ENCODE results near the gene RTN4RL1.

The RTN4RL1 gene

DNA sequence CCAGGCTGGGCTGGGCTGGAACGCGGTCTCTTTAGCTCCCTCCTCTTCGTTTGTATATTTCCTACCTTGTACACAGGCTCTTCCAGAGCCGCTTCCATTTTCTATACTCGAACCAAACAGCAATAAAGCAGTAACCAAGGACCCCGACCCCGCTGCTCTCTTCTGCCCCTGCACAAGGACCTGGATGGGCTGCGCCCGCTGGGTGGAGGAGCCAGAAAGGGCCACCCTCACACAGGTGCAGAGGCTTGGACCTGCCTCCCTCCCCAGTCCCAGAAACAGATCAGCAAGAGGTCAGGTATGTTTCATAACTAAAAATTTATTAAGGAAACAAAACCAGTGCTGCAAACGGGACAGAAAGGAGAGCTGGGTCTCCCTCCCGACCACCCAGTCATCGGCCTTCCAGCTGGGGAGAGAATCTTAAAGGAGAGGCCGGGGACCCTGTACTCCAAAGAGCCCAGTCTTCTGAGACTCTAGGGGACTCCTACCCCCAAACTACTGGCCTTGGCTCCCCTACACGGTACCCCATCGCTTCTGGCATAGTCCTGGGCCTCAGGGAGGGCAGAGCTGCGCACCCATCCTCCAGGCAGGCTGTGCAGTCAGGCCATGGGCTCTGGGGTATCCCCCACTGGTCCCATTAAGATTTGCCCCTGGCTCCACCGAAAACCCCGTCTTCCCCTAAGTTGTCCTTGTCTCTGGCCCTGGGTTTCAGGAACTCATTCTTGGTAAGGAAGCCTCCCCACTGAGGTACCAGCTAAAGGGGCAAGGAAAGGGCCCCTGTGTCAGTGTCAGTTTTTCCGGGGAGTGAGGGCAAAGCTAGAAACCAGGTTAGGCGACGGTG is 34.6 kb upstream of the RTN4RL1 start:
- no peak for DNase-seq

DNA sequence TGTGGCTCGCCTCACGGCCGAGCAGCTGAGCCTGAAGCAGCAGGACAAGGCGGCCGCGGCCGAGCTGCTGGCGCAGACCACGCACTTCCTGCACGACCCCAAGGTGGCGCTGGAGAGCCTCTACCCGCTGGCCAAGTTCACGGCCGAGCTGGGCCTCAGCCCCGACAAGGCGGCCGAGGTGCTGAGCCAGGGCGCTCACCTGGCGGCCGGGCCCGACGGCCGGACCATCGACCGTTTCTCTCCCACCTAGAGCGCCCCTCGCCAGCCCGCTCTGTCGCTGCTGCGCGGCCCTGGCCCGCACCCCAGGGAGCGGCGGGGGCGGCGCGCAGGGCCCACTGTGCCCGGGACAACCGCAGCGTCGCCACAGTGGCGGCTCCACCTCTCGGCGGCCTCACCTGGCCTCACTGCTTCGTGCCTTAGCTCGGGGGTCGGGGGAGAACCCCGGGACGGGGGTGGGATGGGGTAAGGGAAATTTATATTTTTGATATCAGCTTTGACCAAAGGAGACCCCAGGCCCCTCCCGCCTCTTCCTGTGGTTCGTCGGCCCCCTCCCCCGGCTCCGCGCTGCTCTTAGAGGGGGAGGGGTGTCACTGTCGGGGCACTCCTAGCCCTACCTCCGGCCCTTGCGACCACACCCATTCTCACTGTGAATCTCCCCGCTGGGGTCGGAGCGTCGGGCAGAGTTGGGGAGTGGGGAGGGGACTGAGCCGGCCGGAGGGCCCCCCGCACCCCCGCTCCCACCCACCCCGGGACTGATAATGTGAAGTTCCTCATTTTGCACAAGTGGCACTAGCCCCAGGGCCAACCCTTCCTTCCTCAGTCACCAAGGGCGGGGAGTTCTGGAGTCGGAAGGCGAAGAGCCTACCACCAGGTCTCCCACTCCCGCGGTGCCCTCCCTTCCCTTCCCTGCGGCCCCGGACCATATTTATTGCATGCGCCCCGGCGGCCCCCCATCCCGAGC is 33.7 kb upstream of the RTN4RL1 start:
- peak in 5 of 14 donors; percentile 11 to 48 (median 20) for DNase-seq

DNA sequence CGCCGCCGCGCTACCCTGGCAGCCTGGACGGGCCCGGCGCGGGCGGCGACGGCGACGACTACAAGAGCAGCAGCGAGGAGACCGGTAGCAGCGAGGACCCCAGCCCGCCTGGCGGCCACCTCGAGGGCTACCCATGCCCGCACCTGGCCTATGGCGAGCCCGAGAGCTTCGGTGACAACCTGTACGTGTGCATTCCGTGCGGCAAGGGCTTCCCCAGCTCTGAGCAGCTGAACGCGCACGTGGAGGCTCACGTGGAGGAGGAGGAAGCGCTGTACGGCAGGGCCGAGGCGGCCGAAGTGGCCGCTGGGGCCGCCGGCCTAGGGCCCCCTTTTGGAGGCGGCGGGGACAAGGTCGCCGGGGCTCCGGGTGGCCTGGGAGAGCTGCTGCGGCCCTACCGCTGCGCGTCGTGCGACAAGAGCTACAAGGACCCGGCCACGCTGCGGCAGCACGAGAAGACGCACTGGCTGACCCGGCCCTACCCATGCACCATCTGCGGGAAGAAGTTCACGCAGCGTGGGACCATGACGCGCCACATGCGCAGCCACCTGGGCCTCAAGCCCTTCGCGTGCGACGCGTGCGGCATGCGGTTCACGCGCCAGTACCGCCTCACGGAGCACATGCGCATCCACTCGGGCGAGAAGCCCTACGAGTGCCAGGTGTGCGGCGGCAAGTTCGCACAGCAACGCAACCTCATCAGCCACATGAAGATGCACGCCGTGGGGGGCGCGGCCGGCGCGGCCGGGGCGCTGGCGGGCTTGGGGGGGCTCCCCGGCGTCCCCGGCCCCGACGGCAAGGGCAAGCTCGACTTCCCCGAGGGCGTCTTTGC is 32.8 kb upstream of the RTN4RL1 start:
- DNase-seq, result no peak

DNA sequence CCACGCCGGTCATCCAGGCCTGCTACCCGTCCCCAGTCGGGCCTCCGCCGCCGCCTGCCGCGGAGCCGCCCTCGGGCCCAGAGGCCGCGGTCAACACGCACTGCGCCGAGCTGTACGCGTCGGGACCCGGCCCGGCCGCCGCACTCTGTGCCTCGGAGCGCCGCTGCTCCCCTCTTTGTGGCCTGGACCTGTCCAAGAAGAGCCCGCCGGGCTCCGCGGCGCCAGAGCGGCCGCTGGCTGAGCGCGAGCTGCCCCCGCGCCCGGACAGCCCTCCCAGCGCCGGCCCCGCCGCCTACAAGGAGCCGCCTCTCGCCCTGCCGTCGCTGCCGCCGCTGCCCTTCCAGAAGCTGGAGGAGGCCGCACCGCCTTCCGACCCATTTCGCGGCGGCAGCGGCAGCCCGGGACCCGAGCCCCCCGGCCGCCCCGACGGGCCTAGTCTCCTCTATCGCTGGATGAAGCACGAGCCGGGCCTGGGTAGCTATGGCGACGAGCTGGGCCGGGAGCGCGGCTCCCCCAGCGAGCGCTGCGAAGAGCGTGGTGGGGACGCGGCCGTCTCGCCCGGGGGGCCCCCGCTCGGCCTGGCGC is 32.1 kb upstream of the RTN4RL1 start:
- DNase-seq, result no peak

DNA sequence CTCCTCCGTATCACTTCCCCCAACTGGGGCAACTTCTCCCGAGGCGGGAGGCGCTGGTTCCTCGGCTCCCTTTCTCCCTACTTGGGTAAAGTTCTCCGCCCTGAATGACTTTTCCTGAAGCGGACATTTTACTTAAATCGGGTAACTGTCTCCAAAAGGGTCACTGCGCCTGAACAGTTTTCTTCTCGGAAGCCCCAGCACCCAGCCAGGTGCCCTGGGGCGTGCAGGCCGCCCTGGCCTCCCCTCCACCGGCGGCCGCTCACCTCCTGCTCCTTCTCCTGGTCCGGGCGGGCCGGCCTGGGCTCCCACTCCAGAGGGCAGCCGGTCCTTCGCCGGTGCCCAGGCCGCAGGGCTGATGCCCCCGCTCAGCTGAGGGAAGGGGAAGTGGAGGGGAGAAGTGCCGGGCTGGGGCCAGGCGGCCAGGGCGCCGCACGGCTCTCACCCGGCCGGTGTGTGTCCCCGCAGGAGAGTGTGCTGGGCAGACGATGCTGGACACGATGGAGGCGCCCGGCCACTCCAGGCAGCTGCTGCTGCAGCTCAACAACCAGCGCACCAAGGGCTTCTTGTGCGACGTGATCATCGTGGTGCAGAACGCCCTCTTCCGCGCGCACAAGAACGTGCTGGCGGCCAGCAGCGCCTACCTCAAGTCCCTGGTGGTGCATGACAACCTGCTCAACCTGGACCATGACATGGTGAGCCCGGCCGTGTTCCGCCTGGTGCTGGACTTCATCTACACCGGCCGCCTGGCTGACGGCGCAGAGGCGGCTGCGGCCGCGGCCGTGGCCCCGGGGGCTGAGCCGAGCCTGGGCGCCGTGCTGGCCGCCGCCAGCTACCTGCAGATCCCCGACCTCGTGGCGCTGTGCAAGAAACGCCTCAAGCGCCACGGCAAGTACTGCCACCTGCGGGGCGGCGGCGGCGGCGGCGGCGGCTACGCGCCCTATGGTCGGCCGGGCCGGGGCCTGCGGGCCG is 31.4 kb upstream of the RTN4RL1 start:
- no peak for DNase-seq

DNA sequence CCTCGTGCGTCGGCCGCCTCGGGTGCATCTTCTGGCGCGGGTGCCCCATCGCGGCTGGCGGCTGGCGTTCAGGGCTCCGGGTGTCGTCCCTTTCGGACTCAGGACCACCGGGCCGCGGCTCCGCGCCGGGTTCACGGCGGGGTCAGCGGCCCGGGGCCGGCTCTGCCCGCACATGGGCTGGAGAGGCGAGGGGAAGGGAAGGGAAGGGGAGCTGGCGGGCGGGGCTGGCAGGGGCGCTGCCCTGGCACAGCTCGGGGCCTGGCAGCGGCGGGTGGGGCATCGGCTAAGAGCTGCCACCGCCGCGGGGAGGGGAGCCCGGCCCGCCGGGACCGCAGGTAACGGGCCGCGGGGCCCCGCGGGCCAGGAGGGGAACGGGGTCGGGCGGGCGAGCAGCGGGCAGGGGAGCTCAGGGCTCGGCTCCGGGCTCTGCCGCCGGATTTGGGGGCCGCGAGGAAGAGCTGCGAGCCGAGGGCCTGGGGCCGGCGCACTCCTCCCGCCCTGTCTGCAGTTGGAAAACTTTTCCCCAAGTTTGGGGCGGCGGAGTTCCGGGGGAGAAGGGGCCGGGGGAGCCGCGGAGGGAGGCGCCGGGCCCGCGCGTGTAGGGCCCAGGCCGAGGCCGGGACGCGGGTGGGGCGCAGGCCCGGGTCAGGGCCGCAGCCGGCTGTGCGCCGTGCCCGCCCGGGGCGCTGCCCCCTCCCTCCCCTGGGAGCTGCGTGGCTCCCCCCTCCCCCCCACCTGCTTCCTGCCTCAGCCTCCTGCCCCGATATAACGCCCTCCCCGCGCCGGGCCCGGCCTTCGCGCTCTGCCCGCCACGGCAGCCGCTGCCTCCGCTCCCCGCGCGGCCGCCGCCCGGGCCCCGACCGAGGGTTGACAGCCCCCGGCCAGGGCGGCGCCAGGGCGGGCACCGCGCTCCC is 30.4 kb upstream of the RTN4RL1 start:
- DNase-seq, result no peak

DNA sequence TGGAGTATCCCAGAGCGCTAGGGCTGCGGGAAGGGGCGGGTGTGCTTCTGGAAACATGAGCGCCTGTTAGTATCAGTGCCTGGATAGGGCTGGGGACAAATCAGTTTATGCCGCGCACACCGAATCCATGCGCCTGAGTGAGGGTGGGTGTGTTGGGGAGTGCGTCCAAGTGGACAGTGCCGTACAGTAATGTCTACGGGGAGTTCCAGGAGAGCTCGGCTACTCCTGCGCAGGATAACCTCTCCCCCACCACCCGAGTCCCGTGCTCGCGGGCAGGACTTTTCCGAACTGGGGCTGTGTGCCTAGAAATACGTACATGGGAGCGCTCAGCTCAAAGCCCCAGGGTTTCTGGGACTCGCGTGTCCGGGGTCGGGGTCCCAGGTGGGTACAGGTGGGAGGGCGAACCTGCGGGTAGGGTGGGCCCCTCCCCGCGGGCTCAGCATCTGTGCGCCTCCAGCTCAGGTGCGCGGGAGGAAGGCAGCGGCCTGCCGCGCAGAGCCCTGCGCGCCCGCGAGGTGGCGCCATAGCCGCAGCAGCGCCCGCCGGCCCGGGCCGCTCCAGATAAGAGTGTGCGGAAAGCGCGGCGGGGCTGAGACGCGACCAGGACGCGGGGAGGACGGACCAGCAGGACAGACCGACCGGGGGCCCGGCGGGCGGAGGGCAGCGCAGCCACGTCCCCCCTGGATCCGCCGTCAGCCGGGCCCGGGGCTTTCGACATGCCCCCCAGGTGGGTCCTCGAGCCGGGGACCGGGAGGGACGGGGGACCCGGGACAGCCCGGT is 29.6 kb upstream of the RTN4RL1 start, which contains the start of gene HIC1:
HIC1 (plus strand) TSS at position 592 of the 780 bp plus-strand sequence. CDS start 1,588 bp downstream, outside the sequence.
- DNase-seq, result peak in 10 of 14 donors; percentile 40 to 67 (median 54)

DNA sequence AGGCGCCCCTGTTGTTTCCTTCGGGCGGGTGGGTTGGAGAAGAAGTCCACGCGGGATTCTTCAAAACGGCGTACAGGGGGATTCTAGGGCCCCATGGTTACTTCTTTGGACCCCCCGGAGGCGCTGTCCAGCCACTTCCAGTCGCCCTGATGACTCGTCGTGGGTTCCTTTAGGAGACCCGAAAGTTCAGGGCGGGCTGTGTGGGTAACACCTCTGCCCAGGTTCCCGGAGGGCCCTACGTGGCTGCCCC is 29.1 kb upstream of the RTN4RL1 start:
- DNase-seq, result peak in 1 of 14 donors; percentile 48

DNA sequence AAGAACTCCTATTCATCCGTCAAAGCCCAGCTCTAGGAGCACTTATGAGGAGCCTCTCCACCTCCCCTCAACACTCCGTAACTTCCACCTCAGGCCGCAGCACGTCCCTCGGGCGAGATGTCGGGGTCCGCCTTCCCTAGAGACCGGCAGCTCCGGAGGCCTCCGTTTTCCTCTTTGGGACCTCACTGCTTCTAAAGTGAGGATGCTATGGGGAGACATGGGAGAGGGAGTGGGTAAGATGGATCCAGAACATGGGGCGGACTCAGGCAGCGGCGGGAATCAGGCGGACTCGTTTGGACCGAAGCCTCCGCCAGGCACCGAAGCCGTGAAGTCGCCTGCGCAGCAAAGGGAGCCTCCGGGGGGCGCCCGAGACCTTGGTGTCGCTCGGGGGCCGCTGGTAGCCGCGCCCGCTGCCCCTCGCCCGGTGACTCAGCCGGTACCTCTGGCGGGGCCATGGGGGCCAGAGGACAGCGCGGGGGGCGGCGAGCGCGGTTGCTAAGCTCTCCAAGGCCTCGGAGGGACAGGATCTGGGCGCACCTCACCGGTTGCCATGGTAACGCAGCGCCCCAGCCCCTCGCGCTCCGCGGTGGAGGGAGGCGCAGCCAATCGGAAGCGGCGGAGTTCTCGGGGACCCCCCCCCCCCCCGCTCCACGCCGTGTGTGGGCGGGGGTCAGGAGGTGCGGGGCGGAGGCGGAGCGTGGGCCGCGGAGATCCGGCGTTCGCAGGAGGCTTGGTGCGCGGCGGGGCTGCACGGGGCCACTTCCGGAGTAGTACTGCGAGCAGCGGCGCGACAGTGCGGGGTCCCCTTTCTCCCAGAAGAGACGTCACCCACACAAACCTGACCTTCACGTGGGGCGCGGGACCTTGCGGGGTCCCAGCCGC is 28.5 kb upstream of the RTN4RL1 start:
- DNase-seq, result peak in 11 of 14 donors; percentile 18 to 75 (median 48)

DNA sequence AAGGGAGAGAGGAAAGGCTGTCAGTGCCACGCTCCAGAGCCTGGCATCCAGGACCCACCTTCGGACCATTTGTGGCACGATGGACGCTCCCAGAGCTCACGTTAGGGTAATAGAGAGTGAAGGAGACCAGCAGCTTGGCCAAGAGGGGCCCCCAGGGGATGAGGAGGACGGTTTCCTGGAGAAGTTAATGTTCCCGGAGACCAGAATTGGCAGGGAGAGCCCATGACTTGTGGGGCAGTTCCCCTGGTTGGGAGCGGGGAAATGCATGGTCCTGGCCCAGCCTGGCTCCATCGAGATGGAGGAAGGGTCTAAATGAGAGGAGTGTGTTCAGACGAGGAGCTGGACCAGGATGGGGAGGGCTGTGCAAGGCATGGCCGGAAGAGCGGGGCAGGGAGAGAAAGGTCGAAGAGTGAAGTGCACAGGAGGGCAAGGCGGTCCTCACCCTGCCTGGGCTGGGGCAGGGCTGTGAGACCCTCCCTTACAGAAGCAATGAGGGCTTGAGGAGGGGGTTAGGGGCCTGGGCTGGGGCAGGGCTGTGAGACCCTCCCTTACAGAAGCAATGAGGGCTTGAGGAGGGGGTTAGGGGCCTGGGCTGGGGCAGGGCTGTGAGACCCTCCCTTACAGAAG is 26.9 kb upstream of the RTN4RL1 start:
- DNase-seq, result no peak

DNA sequence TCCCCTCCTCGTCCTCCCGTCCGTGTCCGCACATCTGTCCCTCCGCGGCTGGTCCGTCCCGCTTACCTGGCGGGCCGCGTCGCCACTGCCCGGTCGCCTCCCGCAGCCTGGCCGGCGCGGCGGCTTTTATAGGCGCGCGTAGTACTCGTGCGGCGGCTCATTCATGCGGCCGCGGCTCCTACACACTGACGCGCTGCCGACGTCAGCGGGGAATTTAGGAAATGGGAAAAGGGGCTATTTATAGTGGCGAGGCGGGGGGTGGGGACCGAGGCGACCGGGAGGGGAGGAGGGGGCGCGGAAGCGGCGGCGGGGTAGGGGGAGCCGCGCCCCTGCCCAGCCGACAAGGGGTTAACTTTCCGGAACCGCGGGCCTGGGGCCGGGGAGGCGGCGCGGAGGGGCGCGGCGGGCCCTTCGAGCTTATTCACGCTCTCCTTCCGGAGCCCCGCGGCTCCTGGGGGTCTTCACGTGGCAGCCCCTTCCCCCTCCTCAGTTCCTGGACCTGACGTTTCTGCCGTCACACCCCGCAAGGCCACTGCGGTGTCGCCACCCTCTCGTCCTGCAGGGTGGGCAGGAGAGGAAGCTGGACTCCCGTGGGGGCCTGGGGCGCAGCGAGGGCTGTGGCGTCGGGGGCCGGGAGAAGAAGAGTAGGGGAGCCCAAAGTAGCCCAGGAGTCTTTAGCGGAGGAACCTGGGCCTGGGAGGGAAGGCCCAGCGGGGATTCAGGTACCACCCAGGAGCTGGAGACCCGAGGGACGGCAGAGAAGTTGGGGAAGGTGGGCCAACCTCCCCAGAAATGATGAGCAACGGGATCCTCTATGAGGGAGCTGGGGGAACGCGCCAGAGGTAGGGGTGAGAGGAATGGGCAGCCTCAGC is 26.2 kb upstream of the RTN4RL1 start:
- peak in 1 of 14 donors; percentile 27 for DNase-seq

DNA sequence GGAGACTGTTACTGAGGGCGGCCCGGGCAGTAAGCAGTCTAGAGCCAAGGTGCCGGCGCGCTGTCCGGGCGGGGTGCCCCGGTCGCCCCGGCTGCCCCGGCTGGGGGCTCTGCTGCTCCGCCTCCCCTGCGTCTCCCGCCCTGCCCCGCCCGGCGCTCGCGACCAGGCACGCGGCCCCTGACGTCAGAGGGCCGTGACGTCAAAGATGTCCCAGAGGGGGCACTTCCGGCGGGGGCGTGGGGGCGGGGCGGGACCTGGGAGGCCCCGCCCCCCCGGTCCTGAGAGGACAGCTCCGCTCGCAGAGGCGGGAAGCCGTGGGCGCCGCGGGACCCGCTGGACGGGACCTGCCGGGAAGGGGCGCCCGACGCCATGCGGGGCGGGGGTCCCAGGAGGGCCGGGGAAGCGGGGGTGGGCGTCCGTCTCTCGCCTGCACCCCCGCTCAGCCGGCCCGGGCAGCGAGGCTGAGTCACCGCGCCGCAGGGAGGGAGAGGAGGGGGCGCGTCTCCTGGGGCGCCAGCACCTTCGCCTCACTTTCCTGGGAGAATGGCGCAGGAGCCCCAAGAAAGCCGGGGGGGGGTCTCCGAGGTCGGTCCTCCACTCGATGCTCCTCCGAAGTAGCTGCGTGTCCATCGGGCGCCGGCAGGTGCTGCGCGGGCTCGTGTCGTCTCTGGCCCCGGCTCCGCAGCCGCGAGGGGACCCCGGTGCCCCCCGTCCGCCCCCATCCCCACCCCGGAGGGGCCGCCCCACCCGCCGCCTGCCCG is 25.3 kb upstream of the RTN4RL1 start:
- DNase-seq, result peak in 11 of 14 donors; percentile 20 to 76 (median 54)

DNA sequence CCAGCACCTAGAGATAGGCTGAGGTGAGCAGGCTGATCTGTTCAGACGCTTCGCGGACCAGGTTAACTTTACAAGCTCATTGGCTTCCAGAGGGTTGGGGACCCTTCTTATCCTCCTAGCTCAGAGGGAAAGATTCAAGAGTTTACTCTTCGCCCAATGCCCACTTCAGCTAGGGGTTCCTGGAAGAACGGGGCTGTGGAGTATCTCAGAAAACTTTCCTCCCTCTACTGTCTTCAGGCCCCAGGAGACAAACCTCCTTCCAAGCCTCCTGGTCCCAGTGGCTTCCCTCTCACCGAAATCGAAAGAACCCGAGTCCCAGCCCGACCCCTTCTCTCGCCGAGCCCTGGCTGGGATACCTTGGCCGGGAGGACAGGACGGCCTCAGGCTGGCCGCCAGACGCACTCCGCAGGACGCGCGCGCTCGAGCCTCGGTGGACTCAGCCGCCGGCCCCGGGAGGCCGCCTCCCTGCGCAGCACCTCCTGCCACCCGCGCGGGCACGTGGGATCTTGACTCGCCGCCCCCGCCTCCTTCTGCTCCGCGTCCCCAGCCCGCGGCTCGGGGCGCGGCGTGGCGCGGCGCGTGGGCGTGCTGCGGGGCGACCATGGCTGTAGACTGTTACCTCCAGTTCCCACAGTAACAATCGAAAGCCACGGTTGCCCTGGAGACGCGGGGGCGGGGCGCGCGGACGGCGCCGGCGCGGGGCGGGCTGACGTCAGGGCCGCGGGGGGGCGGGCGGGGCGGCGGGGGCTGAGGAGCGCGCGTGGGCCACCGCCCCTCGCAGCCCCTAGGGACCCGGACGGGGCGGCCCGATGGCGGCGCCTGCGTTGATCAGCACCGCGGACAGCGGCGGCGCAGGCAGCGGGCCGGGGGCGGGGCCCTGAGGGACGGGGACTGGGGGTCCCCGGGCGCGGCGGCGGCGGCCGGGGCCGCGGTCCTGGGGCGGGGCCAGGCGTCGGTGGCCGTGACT is 24.5 kb upstream of the RTN4RL1 start:
- DNase-seq, result peak in 12 of 14 donors; percentile 39 to 82 (median 62)

DNA sequence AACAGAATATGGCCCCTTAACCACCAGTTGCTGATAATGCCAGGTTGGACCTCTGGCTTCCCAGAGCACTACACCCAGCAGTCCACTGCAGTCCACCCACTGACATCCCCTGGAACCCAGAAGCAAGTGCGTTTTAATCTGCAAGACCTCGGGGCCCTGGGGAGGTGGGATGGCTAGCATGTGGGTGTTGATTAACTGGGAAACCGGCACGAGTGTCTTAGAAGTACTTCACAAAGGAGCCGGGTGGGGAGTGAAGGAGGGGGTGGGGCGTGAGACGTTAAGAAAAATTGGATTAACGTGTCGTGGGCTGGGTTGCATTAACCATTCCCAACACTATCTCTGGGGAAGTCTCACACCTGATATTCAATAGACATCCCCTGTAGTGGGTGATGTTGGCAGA is 23.7 kb upstream of the RTN4RL1 start:
- no peak for DNase-seq
